Measurements from ENCODE around the gene KLK10. TPM values are rescaled to one million over a fixed set of nuclear protein-coding genes. Genes with fewer than 3 reads are reported as not detected.

KLK10 gene
- total RNA-seq, 1 experiment from 2014 or later: not detected

DNA sequence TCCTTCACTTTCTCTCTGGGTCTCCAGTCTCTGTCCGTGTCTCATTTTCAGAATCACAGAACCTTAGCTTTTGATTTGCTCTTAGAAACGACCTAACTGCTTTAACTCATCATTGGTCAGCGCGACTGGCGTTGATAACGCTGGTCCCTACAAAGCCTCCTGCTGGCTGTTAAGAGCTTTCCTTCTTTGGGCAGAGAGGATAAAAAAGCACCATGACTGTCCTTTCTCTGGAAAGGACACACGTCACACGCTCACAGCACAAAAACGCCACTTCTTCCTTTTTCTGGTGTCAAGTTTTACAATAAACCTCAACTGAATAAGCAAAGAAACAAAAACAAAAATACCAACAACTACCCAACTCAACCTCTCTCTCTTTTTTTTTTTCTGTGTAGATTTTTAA, 17.0 kb upstream of the KLK10 start:
- peaks cover 4% of the 10 kb centered on the region for H3K27me3 ChIP-seq (replicated peaks; ENCODE audit: insufficient read depth, low read depth, low read length, poor library complexity)
- BruUV-seq (replicated peaks): no TSS peak
- H3K36me3 ChIP-seq (ENCODE audit: insufficient read depth, low read length, poor library complexity, severe bottlenecking): no peaks in the 10 kb centered on the region
- intact Hi-C loops (cut with micrococcal nuclease; ENCODE audit: unreplicated experiment): no loop called here
- ChIA-PET POLR2A (ENCODE audit: low non-redundant PET) (no interaction called here), CTCF (interaction anchor here (0.7 kb wide), 1 partner anchor 19 kb away, joined by 4 read pairs; no protein-coding TSS in a partner anchor)
- no peaks in the 10 kb centered on the region for H3K9me3 ChIP-seq (ENCODE audit: low read depth, low read length, poor library complexity, severe bottlenecking)
- no peak overlapping the region for H3K27ac ChIP-seq (ENCODE audit: low read depth, low read length, poor library complexity, severe bottlenecking)
- no peak for TF ChIP-seq EZH2 (IDR thresholded peaks at IDR 0.05; ENCODE audit: borderline replicate concordance, low read depth, low read length, poor library complexity, severe bottlenecking)
- TF ChIP-seq, protein P1, sequence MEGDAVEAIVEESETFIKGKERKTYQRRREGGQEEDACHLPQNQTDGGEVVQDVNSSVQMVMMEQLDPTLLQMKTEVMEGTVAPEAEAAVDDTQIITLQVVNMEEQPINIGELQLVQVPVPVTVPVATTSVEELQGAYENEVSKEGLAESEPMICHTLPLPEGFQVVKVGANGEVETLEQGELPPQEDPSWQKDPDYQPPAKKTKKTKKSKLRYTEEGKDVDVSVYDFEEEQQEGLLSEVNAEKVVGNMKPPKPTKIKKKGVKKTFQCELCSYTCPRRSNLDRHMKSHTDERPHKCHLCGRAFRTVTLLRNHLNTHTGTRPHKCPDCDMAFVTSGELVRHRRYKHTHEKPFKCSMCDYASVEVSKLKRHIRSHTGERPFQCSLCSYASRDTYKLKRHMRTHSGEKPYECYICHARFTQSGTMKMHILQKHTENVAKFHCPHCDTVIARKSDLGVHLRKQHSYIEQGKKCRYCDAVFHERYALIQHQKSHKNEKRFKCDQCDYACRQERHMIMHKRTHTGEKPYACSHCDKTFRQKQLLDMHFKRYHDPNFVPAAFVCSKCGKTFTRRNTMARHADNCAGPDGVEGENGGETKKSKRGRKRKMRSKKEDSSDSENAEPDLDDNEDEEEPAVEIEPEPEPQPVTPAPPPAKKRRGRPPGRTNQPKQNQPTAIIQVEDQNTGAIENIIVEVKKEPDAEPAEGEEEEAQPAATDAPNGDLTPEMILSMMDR (conservative IDR thresholded peaks at IDR 0.05; ENCODE audit: low read depth, low read length): no peak
- H3K4me3 ChIP-seq (ENCODE audit: low read depth, low read length, poor library complexity, severe bottlenecking): no peak overlapping the region
- no peaks in the 10 kb centered on the region for H3K4me1 ChIP-seq (ENCODE audit: insufficient read depth, low read length, poor library complexity, severe bottlenecking)
- DNase-seq (ENCODE audit: low spot score): no peak

DNA sequence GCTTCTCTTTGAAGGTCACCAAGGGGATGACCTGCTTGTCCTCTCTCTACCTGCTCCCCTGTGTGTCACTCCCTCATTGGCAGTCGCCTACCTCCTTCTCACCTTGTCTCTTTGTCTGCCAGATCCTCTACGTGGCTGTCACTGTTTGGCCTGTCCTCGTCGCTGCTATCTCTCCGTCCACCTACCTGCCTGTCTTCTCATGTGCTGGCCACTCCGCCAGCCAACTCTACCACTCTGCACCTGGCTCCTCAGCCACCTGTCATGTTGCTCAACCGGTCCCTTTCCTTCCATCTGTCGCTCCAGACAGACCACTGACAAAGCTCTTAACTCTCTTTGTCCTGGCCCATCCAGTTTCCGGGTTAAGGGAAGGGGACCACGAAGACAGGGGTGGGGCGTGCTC, 15.2 kb upstream of the KLK10 start, which contains the start of gene KLK12:
KLK12 (minus strand) TSS at position 299 of the 400 bp plus-strand sequence. CDS start 381 bp downstream, outside the sequence.
- Histone ChIP-seq H3K4me1 (ENCODE audit: insufficient read depth, low read length, poor library complexity, severe bottlenecking) (no peaks in the 10 kb centered on the region), H3K4me3 (ENCODE audit: low read depth, low read length, poor library complexity, severe bottlenecking) (no peak within 1 kb of the TSS), H3K36me3 (ENCODE audit: insufficient read depth, low read length, poor library complexity, severe bottlenecking) (no peaks in the 10 kb centered on the region), H3K27me3 (replicated peaks; ENCODE audit: insufficient read depth, low read depth, low read length, poor library complexity) (peaks cover 4% of the 10 kb centered on the region), H3K27ac (ENCODE audit: low read depth, low read length, poor library complexity, severe bottlenecking) (no peak within 1 kb of the TSS), H3K9me3 (ENCODE audit: low read depth, low read length, poor library complexity, severe bottlenecking) (no peaks in the 10 kb centered on the region)
- TF ChIP-seq EZH2 (IDR thresholded peaks at IDR 0.05; ENCODE audit: borderline replicate concordance, low read depth, low read length, poor library complexity, severe bottlenecking): no peak
- TF ChIP-seq, protein P1 (conservative IDR thresholded peaks at IDR 0.05; ENCODE audit: low read depth, low read length): no peak
- POLR2A ChIA-PET (ENCODE audit: low non-redundant PET): no interaction called here
- DNase-seq (ENCODE audit: low spot score): no peak
- intact Hi-C loops (cut with micrococcal nuclease; ENCODE audit: unreplicated experiment): no loop called here
- CTCF ChIA-PET: no interaction called here
- no TSS peak for BruUV-seq (replicated peaks)

DNA sequence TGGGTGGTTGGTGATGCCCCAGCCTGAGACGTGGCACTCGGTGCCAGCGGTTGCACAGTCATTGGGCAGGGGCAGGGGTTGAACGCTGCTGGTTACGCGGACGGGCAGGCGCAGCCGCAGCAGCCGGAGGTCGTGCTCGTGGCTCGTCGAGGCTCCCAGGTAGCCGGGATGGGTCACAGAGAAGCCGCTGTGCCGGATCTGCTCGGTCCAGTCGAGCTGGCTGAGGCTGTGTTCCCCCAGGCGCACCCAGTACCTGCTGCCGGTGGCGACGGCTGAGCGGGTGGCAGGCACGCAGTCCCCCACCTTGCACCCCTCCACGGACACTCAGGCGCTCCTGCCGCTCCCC, 12.3 kb upstream of the KLK10 start:
- Histone ChIP-seq H3K36me3 (ENCODE audit: insufficient read depth, low read length, poor library complexity, severe bottlenecking) (no peaks in the 10 kb centered on the region), H3K4me1 (ENCODE audit: insufficient read depth, low read length, poor library complexity, severe bottlenecking) (no peaks in the 10 kb centered on the region), H3K4me3 (ENCODE audit: low read depth, low read length, poor library complexity, severe bottlenecking) (no peak overlapping the region), H3K27ac (ENCODE audit: low read depth, low read length, poor library complexity, severe bottlenecking) (no peak overlapping the region), H3K27me3 (replicated peaks; ENCODE audit: insufficient read depth, low read depth, low read length, poor library complexity) (peaks cover 18% of the 10 kb centered on the region), H3K9me3 (ENCODE audit: low read depth, low read length, poor library complexity, severe bottlenecking) (no peaks in the 10 kb centered on the region)
- TF ChIP-seq, protein P1 (conservative IDR thresholded peaks at IDR 0.05; ENCODE audit: low read depth, low read length): no peak
- TF ChIP-seq EZH2 (IDR thresholded peaks at IDR 0.05; ENCODE audit: borderline replicate concordance, low read depth, low read length, poor library complexity, severe bottlenecking): no peak
- ChIA-PET POLR2A (ENCODE audit: low non-redundant PET) (interaction anchor here (0.5 kb wide), 1 partner anchor 627 kb away, joined by 6 read pairs; no protein-coding TSS in a partner anchor), CTCF (no interaction called here)
- intact Hi-C loops (cut with micrococcal nuclease; ENCODE audit: unreplicated experiment): no loop called here
- no TSS peak for BruUV-seq (replicated peaks)
- DNase-seq (ENCODE audit: low spot score): no peak
